DOHH2 (cell line): ENCODE data around the gene ADD3.

ENCODE experiments used
- CTCF ChIP-seq: fragments of 200-600 bp; sonication (generic); IDR thresholded peaks from one replicate; pipeline ENCODE4 v1.5.1; 2014; ENCODE audit warnings: antibody characterized with exemption, mild to moderate bottlenecking, low read depth, low read length; ENCODE audit not compliant: poor library complexity, severe bottlenecking
- EZH2phosphoT487 ChIP-seq: fragments of 200-600 bp; sonication (generic); IDR thresholded peaks from 2 replicates; pipeline ENCODE4 v1.6.1; 2017; ENCODE audit warnings: borderline replicate concordance, mild to moderate bottlenecking, antibody characterized with exemption, low read length, moderate library complexity, mixed read lengths

GRCh38 chr10:110115784-110116520, 108.2 kb downstream of the ADD3 start:
- TF ChIP-seq CTCF (no peak), EZH2phosphoT487 (no peak)
